Lower leg skin (tissue), 3 donors: Measurements from ENCODE around the gene NOVA2.

Source experiments
- POLR2A ChIP-seq, 2 donors: fragments of 450-650 bp; IDR thresholded peaks; one replicate each; pipeline ENCODE4 v1.6.1; 2016 to 2017; ENCODE audit warnings: antibody characterized with exemption in 2 of 2, mild to moderate bottlenecking in 1 of 2, moderate library complexity in 1 of 2
- TF ChIP-seq, protein P1 (sequence below), 3 donors: fragments of 450-650 bp; IDR thresholded peaks; one replicate each; pipeline ENCODE4 v1.5.1; 2016; ENCODE audit warnings: antibody characterized with exemption in 3 of 3, mild to moderate bottlenecking in 3 of 3, moderate library complexity in 2 of 3

DNA sequence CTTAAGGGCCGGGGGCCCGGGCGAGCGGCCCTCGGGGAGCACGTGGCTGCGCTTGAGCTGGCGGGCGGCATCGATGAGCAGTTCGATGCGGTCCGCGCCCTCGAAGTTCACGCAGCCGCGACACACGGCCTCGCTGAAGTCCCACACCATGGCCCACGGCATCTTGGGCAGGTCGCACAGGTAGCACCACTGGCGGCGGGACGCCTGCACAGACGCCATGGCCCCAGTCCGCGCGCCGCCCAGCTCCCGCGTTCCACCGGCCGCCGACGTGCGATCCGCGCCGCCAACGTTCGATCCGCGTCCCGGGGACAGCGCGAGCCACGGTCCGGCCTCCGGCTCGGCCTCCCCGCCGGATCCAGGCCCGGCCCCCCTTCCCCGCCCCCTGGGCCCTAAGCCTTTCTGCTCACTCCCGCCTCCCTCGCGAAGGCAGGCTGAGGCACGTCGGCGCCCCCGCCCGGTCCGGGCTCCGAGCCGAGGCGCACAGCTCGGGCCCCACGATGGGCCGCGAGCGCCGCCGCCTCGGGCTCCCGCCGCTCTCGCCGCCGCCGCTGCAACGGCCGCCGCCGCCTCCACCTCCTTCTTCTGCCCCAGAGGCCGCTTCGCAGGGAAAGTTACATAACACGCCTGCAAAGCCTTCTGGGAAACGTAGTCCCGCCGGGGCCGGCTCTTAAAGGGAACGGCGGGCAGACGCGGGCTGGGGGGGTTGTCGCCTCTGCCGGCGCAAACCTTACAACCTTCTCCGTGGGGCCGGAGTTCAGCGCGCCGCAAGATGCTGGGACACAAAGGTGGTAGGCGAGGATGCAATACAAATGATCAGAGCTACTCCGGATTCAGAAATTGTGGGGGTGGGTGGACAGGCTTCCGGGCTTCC lies 87.9 kb downstream of the NOVA2 start, which contains the start of gene IRF2BP1:
- TF ChIP-seq, protein P1, sequence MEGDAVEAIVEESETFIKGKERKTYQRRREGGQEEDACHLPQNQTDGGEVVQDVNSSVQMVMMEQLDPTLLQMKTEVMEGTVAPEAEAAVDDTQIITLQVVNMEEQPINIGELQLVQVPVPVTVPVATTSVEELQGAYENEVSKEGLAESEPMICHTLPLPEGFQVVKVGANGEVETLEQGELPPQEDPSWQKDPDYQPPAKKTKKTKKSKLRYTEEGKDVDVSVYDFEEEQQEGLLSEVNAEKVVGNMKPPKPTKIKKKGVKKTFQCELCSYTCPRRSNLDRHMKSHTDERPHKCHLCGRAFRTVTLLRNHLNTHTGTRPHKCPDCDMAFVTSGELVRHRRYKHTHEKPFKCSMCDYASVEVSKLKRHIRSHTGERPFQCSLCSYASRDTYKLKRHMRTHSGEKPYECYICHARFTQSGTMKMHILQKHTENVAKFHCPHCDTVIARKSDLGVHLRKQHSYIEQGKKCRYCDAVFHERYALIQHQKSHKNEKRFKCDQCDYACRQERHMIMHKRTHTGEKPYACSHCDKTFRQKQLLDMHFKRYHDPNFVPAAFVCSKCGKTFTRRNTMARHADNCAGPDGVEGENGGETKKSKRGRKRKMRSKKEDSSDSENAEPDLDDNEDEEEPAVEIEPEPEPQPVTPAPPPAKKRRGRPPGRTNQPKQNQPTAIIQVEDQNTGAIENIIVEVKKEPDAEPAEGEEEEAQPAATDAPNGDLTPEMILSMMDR (IDR thresholded peaks at IDR 0.05) = no peak
- TF ChIP-seq POLR2A (IDR thresholded peaks at IDR 0.05) = no peak
